K562 (cell line): ENCODE data around the gene EMILIN3. TPM values are rescaled to one million over a fixed set of nuclear protein-coding genes. Genes with fewer than 3 reads are reported as not detected.

ENCODE experiments used
- ATAC-seq: fragments of 200-7000 bp; cut with Tn5 transposase; 3 replicates; pipeline ENCODE4 v1.9.1; 2020; ENCODE audit warnings: moderate library complexity
- BruUV-seq: library from RNA; stranded (reverse); fragments of 400-500 nt; replicated peaks from 2 replicates; lab custom pipeline; 2021; lab: Mats Ljungman, UMichigan
- CTCF ChIA-PET: fragments of 300-600 bp; formaldehyde crosslinking; extraction: SDS; loops from one replicate; lab custom pipeline; 2021; ENCODE audit warnings: low intra/inter-chr PET ratio; lab: Yijun Ruan, JAX
- POLR2A ChIA-PET: fragments of 300-600, 350-650 bp; sonication (Branson Sonifier 250); formaldehyde crosslinking; extraction: SDS; loops from one replicate; lab custom pipeline; 2021; ENCODE audit warnings: antibody characterized with exemption, inconsistent platforms; lab: Yijun Ruan, JAX
- DNase-seq, 4 experiments: peaks; one replicate each; pipeline versions ENCODE4 v3.0.0 to v3.0.0-alpha.2; 2011 to 2018; ENCODE audit warnings: low spot score in 3 of 4, mixed read lengths in 3 of 4; ENCODE audit errors: extremely low read depth in 1 of 4
- FAIRE-seq: peaks from 2 replicates; lab custom pipeline; 2011; peaks lifted over from hg19 to GRCh38; lab: Jason Lieb, UNC
- H2AFZ ChIP-seq: 2 replicates; pipeline ENCODE4 v1.6.0; 2011; ENCODE audit warnings: low read depth, low read length, control low read depth, inconsistent platforms
- H3K27ac ChIP-seq: fragments of 200-600 bp; 3 replicates; pipeline ENCODE4 v1.8.0; 2011; ENCODE audit warnings: low read depth, mild to moderate bottlenecking, control low read depth, inconsistent platforms, low read length, moderate library complexity, mixed read lengths; ENCODE audit errors: extremely low read depth
- H3K27me3 ChIP-seq, 2 experiments: fragments of 300-600 bp in 1 of 2; 2 replicates in 1 of 2; 3 replicates in 1 of 2; pipeline versions ENCODE4 v1.6.0 to v1.8.0; 2011; ENCODE audit warnings: inconsistent platforms in 2 of 2, low read length in 2 of 2, mild to moderate bottlenecking in 1 of 2, mixed read lengths in 1 of 2, moderate library complexity in 1 of 2; ENCODE audit not compliant: control insufficient read depth in 2 of 2, insufficient read depth in 2 of 2
- H3K36me3 ChIP-seq: fragments of 300-600 bp; 3 replicates; pipeline ENCODE4 v1.8.0; 2011; ENCODE audit warnings: mild to moderate bottlenecking, low read length, inconsistent platforms; ENCODE audit not compliant: control insufficient read depth, insufficient read depth
- H3K4me1 ChIP-seq, 2 experiments: fragments of 200-600 bp in 1 of 2; replicated peaks in 1 of 2; 2 replicates in 1 of 2; 3 replicates in 1 of 2; pipeline versions ENCODE4 v1.5.1 to v1.8.0; 2011; ENCODE audit warnings: inconsistent platforms in 2 of 2, low read length in 2 of 2, mild to moderate bottlenecking in 1 of 2, mixed read lengths in 1 of 2, moderate library complexity in 1 of 2; ENCODE audit not compliant: control insufficient read depth in 2 of 2, insufficient read depth in 2 of 2
- H3K4me2 ChIP-seq: 2 replicates; pipeline ENCODE4 v1.6.1; 2011; ENCODE audit warnings: low read length, control low read depth, inconsistent platforms, mixed read lengths; ENCODE audit not compliant: insufficient read depth
- H3K4me3 ChIP-seq: fragments of 200-600 bp; sonication (generic), shearing (Covaris generic); 2 replicates; pipeline ENCODE4 v1.5.1; 2016; ENCODE audit warnings: control low read depth, inconsistent platforms
- H3K79me2 ChIP-seq: fragments of 200-600 bp; 3 replicates; pipeline ENCODE4 v1.8.0; 2011; ENCODE audit warnings: low read length, inconsistent platforms; ENCODE audit not compliant: control insufficient read depth, insufficient read depth
- H3K9ac ChIP-seq, 2 experiments: 2 replicates each; pipeline versions ENCODE4 v1.6.0 to v1.6.1; 2011; ENCODE audit warnings: low read depth in 2 of 2, low read length in 2 of 2, control low read depth in 1 of 2, inconsistent platforms in 1 of 2, mild to moderate bottlenecking in 1 of 2, mixed read lengths in 1 of 2; ENCODE audit not compliant: insufficient read depth in 1 of 2
- H3K9me1 ChIP-seq: one replicate; pipeline ENCODE4 v1.6.0; 2011; ENCODE audit warnings: inconsistent platforms, mild to moderate bottlenecking, low read length, moderate library complexity; ENCODE audit not compliant: control insufficient read depth, insufficient read depth
- H3K9me3 ChIP-seq: replicated peaks from 2 replicates; pipeline ENCODE4 v1.5.1; 2011; ENCODE audit warnings: low read depth, low read length, inconsistent platforms; ENCODE audit not compliant: control insufficient read depth, insufficient read depth
- H4K20me1 ChIP-seq: replicated peaks from 2 replicates; pipeline ENCODE4 v1.6.1; 2011; ENCODE audit warnings: low read length, inconsistent platforms, mixed read lengths; ENCODE audit not compliant: control insufficient read depth, insufficient read depth
- HDAC1 ChIP-seq, 2 experiments: fragments of 450-650 bp; IDR thresholded peaks; 2 replicates each; pipeline ENCODE4 v1.6.1; 2016 to 2017; ENCODE audit warnings: inconsistent platforms in 1 of 2, mild to moderate bottlenecking in 1 of 2, moderate library complexity in 1 of 2
- HDAC2 ChIP-seq: fragments of 450-650 bp; IDR thresholded peaks from 2 replicates; pipeline ENCODE4 v1.6.1; 2016; ENCODE audit warnings: mild to moderate bottlenecking
- MCM3 ChIP-seq: fragments of 450-650 bp; IDR thresholded peaks from 2 replicates; pipeline ENCODE4 v1.6.1; 2016
- MEIS2 ChIP-seq: fragments of 450-650 bp; IDR thresholded peaks from 2 replicates; pipeline ENCODE4 v1.6.1; 2014; ENCODE audit warnings: mild to moderate bottlenecking; ENCODE audit not compliant: partially characterized antibody
- SETDB1 ChIP-seq: IDR thresholded peaks from one replicate; pipeline ENCODE4 v1.6.1; 2012; ENCODE audit warnings: low read length, control low read depth, inconsistent platforms
- SRSF3 ChIP-seq: fragments of 200-400 bp; formaldehyde crosslinking; IDR thresholded peaks from 2 replicates; pipeline ENCODE4 v1.6.1; 2016; ENCODE audit warnings: mild to moderate bottlenecking, low read length, moderate library complexity; ENCODE audit not compliant: insufficient read depth
- U2AF1 ChIP-seq: fragments of 200-400 bp; formaldehyde crosslinking; optimal IDR thresholded peaks from 2 replicates; pipeline ENCODE3; 2017; ENCODE audit warnings: mild to moderate bottlenecking, low read depth, low read length, moderate library complexity
- ZNF134 ChIP-seq: fragments of 250-450 bp; sonication (Bioruptor Pico); conservative IDR thresholded peaks from 2 replicates; pipeline ENCODE4 v1.4.0; 2020
- ZNF699 ChIP-seq: fragments of 250-450 bp; sonication (Bioruptor Pico); IDR thresholded peaks from 2 replicates; pipeline ENCODE4 v1.8.0; 2021; ENCODE audit warnings: mild to moderate bottlenecking, moderate library complexity; ENCODE audit not compliant: insufficient replicate concordance
- WGBS: fragments of 100-300 bp; shearing (Covaris generic); methylation state at CpG from one replicate; pipeline ENCODE4 v1.1.6; 2016; ENCODE audit warnings: low coverage, mixed read lengths; ENCODE audit not compliant: insufficient coverage; ENCODE audit errors: missing lambda C conversion rate; 5-methylcytosine and 5-hydroxymethylcytosine counted together
- in situ Hi-C: fragments of 300-500 bp; cut with MboI; formaldehyde crosslinking; loops from 4 replicates; pipeline ENCODE4 v1.15.0; 2018; ENCODE audit warnings: inconsistent platforms, mixed read lengths
- intact Hi-C: fragments of 100-400 bp; cut with micrococcal nuclease; formaldehyde crosslinking; loops from 2 replicates; pipeline ENCODE4 v1.14.2; 2022
- polyA plus RNA-seq, 8 experiments: library from polyadenylated mRNA; depleted of rRNA in 4 of 8; stranded (reverse) in 5 of 8; unstranded in 3 of 8; fragments of >200 nt; fragmentation: Nextera tagmentation in 2 of 8; fragmentation: Illumina TruSeq in 1 of 8; extraction: Ambion mirVana in 2 of 8; extraction: Trizol in 1 of 8; gene quantifications; 2 replicates each; pipeline versions ENCODE4 v1.2.1 to v1.2.3, GENCODE V29; 2011 to 2014; ENCODE audit warnings: inconsistent platforms in 1 of 8, missing spikeins in 1 of 8
- total RNA-seq, 7 experiments: library from RNA; depleted of rRNA in 6 of 7; stranded (reverse); fragments of >200 nt in 6 of 7; fragmentation: Illumina TruSeq in 2 of 7; extraction: Trizol in 2 of 7; gene quantifications; 2 replicates each; pipeline versions ENCODE4 v1.2.1 to v1.2.3, GENCODE V29; 2011 to 2021; ENCODE audit warnings: low replicate concordance in 1 of 7
- TF ChIP-seq, protein P1 (sequence below): fragments of 250-450 bp; sonication (Bioruptor Pico); IDR thresholded peaks from 2 replicates; pipeline ENCODE4 v1.9.0; 2021; ENCODE audit warnings: mild to moderate bottlenecking
- TF ChIP-seq, protein P2 (sequence below): sonication (generic); formaldehyde crosslinking; IDR thresholded peaks from 2 replicates; pipeline ENCODE4 v1.8.1; 2022; ENCODE audit warnings: missing genetic modification reagents
- TF ChIP-seq, protein P3 (sequence below), 2 experiments: fragments of 450-650 bp in 1 of 2; IDR thresholded peaks; 2 replicates each; pipeline ENCODE4 v1.6.1; 2011 to 2017; ENCODE audit warnings: low read depth in 2 of 2, antibody characterized with exemption in 1 of 2, borderline replicate concordance in 1 of 2, low read length in 1 of 2, mild to moderate bottlenecking in 1 of 2, mixed read lengths in 1 of 2; ENCODE audit not compliant: control insufficient read depth in 1 of 2

The EMILIN3 gene
- total and polyA plus RNA-seq, 9 of the 15 experiments (the other 6 are each of a cell fraction or from before 2014, with no cell fraction given) = 0.01 to 0.07 TPM; not detected in 7

DNA sequence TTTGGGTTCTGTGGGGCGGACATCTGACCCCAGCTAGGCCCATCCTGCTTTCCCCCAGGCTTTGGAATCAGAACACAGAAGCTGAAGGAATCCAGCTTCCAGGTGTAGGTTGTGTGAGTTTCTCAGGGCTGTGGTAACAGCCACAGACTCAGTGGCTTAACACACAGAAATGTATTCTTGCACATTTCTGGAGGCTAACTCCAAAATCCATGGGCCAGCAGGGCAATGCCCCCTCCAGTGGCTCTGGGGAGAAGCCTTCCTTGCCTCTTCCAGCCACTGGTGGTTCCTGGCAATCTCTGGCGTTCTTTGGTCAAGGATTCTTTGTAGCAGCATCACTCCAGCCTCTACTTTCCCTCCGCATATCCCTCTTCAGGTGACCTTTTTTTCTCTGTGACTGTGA lies 1.3 kb upstream of the EMILIN3 start:
- Histone ChIP-seq H3K9ac (no peak overlapping the region), H3K27ac (no peak overlapping the region), H2AFZ (no peak overlapping the region), H3K9me1 (no peaks in the 10 kb centered on the region), H3K36me3 (no peaks in the 10 kb centered on the region), H4K20me1 (peaks cover 18% of the 10 kb centered on the region), H3K4me1 (peaks cover 0 to 20% of the 10 kb centered on the region in 2 experiments; a peak in 2 of 5 replicates), H3K27me3 (peaks cover 31 to 58% of the 10 kb centered on the region in 2 experiments; a peak in 4 of 5 replicates), H3K9me3 (no peaks in the 10 kb centered on the region), H3K4me3 (no peak overlapping the region), H3K79me2 (no peaks in the 10 kb centered on the region), H3K4me2 (no peak overlapping the region)
- no peak for TF ChIP-seq SETDB1
- no peak for TF ChIP-seq MEIS2
- no peak for TF ChIP-seq SRSF3
- no peak for TF ChIP-seq ZNF134
- TF ChIP-seq MCM3 = no peak
- TF ChIP-seq, protein P1, sequence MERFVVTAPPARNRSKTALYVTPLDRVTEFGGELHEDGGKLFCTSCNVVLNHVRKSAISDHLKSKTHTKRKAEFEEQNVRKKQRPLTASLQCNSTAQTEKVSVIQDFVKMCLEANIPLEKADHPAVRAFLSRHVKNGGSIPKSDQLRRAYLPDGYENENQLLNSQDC (CRISPR knock-in tag) = no peak
- TF ChIP-seq ZNF699 (CRISPR knock-in tag) = no peak
- TF ChIP-seq U2AF1 = no peak
- TF ChIP-seq HDAC2 = no peak
- TF ChIP-seq, protein P2, sequence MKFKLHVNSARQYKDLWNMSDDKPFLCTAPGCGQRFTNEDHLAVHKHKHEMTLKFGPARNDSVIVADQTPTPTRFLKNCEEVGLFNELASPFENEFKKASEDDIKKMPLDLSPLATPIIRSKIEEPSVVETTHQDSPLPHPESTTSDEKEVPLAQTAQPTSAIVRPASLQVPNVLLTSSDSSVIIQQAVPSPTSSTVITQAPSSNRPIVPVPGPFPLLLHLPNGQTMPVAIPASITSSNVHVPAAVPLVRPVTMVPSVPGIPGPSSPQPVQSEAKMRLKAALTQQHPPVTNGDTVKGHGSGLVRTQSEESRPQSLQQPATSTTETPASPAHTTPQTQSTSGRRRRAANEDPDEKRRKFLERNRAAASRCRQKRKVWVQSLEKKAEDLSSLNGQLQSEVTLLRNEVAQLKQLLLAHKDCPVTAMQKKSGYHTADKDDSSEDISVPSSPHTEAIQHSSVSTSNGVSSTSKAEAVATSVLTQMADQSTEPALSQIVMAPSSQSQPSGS (CRISPR knock-in tag) = no peak
- no peak for TF ChIP-seq HDAC1 (IDR thresholded peaks at IDR 0.05)
- TF ChIP-seq, protein P3, sequence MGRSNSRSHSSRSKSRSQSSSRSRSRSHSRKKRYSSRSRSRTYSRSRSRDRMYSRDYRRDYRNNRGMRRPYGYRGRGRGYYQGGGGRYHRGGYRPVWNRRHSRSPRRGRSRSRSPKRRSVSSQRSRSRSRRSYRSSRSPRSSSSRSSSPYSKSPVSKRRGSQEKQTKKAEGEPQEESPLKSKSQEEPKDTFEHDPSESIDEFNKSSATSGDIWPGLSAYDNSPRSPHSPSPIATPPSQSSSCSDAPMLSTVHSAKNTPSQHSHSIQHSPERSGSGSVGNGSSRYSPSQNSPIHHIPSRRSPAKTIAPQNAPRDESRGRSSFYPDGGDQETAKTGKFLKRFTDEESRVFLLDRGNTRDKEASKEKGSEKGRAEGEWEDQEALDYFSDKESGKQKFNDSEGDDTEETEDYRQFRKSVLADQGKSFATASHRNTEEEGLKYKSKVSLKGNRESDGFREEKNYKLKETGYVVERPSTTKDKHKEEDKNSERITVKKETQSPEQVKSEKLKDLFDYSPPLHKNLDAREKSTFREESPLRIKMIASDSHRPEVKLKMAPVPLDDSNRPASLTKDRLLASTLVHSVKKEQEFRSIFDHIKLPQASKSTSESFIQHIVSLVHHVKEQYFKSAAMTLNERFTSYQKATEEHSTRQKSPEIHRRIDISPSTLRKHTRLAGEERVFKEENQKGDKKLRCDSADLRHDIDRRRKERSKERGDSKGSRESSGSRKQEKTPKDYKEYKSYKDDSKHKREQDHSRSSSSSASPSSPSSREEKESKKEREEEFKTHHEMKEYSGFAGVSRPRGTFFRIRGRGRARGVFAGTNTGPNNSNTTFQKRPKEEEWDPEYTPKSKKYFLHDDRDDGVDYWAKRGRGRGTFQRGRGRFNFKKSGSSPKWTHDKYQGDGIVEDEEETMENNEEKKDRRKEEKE (IDR thresholded peaks at IDR 0.05; ENCODE audit: borderline replicate concordance in 1 of 2, control insufficient read depth in 1 of 2, low read depth in 2 of 2, low read length in 1 of 2) = no peak
- CTCF ChIA-PET = no interaction called here
- DNase-seq = no peak
- in situ Hi-C loops = no loop called here
- no peak for ATAC-seq
- intact Hi-C loops = no loop called here
- 7% methylated on average over 3 of the region's 3 CpGs for WGBS
- POLR2A ChIA-PET = no interaction called here
- FAIRE-seq = no peak
- no TSS peak for BruUV-seq
